Chondrocyte (in vitro differentiated cells): Measurements from ENCODE around the gene TNF. TPM values are rescaled to one million over a fixed set of nuclear protein-coding genes. Genes with fewer than 3 reads are reported as not detected.

Source experiments
- DNase-seq: peaks from one replicate; pipeline ENCODE4 v3.0.0; 2021; ENCODE audit warnings: mixed read lengths, low spot score
- H3K27ac Mint-ChIP-seq: one replicate; pipeline ENCODE4 v1.8.0; 2021; ENCODE audit warnings: mild to moderate bottlenecking, moderate library complexity, mixed read lengths; ENCODE audit not compliant: unreplicated experiment
- H3K27me3 Mint-ChIP-seq: 2 replicates; pipeline ENCODE4 v1.8.0; 2021; ENCODE audit warnings: low read depth, mixed read lengths
- H3K36me3 Mint-ChIP-seq: 2 replicates; pipeline ENCODE4 v1.8.0; 2021; ENCODE audit warnings: low read depth, mixed read lengths
- H3K4me1 Mint-ChIP-seq: 2 replicates; pipeline ENCODE4 v1.8.0; 2021; ENCODE audit warnings: low read depth, mild to moderate bottlenecking, mixed read lengths
- H3K4me3 Mint-ChIP-seq: one replicate; pipeline ENCODE4 v1.8.0; 2021; ENCODE audit warnings: mild to moderate bottlenecking, moderate library complexity, mixed read lengths; ENCODE audit not compliant: unreplicated experiment
- H3K9me3 Mint-ChIP-seq: 2 replicates; pipeline ENCODE4 v1.8.0; 2021; ENCODE audit warnings: low read depth, mixed read lengths
- total RNA-seq: library from RNA; stranded (reverse); gene quantifications from 3 replicates; pipeline ENCODE4 v1.2.1, GENCODE V29; 2021
- TF ChIP-seq, protein P1 (sequence below): fragments of 200-600 bp; sonication (generic); IDR thresholded peaks from 2 replicates; pipeline ENCODE4 v1.5.0; 2021; ENCODE audit warnings: antibody characterized with exemption, mild to moderate bottlenecking, moderate library complexity

The TNF gene
- total RNA-seq, 1 donor from 2014 or later = not detected

DNA sequence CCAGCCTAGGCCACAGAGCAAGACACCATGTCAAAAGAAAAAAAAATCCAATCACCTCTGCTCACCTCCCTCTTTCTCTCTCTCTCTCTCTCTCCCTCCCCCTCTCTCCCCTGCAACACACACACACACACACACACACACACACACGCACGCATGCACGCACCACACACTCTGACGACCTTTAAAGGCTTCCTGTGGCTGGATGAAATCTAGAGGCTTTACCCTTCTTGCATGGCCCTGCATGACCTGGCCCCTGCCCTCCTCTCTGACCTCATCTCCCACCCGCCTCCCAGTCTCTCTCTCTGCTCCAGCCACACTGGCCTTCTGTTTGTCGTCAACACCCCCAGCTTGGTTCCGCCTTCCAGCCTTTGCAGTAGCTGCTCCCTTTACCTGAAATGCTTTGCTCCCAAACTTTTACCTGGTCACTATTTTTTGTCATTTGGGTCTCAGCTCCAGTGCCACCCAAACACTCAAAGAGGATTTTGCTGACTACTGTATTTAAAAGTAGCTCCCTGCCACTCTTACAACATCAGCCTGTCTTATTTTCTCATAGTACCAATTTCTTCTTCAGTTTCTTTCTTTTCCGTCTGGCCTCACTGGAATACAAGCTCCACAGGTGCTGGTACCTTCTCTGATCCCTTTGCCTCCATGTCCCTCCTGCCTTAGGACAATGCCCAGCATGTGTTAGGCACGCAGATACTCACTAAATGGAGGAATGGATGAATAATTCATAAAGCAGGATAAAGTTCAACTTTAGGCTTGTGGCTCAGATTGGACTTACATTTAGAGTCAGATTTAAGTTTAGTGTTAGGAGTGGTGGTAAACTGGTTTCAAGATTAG, 7.6 kb upstream of the TNF start:
- peak; percentile 75 for DNase-seq
- Mint-ChIP-seq H3K36me3 (no peaks in the 10 kb centered on the region), H3K27ac (no peak overlapping the region), H3K9me3 (no peaks in the 10 kb centered on the region), H3K27me3 (peaks cover 2% of the 10 kb centered on the region), H3K4me1 (peaks cover 5% of the 10 kb centered on the region), H3K4me3 (no peak overlapping the region)
- TF ChIP-seq, protein P1, sequence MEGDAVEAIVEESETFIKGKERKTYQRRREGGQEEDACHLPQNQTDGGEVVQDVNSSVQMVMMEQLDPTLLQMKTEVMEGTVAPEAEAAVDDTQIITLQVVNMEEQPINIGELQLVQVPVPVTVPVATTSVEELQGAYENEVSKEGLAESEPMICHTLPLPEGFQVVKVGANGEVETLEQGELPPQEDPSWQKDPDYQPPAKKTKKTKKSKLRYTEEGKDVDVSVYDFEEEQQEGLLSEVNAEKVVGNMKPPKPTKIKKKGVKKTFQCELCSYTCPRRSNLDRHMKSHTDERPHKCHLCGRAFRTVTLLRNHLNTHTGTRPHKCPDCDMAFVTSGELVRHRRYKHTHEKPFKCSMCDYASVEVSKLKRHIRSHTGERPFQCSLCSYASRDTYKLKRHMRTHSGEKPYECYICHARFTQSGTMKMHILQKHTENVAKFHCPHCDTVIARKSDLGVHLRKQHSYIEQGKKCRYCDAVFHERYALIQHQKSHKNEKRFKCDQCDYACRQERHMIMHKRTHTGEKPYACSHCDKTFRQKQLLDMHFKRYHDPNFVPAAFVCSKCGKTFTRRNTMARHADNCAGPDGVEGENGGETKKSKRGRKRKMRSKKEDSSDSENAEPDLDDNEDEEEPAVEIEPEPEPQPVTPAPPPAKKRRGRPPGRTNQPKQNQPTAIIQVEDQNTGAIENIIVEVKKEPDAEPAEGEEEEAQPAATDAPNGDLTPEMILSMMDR = no peak

DNA sequence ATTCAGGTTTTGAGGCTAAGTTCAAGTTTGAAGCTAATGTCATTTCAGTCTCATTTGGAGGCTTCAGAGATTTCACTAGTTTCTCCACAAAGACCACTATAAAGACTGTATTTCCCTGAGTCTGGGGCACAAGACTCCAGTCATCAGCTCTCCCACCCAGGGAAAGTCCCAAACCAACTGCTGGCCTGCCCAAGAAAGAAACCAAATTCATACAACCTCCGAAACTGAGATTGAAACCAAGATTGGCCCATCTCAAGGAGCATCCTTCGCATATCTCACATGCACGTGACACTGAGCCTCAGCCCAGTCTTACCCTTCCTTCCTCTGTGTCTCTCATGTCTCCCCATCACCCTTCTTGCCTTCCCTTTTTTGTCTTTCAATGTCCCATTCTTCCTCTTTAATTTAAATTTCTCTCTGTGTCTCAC, 6.8 kb upstream of the TNF start:
- no peak for DNase-seq
- H3K9me3 Mint-ChIP-seq = no peaks in the 10 kb centered on the region
- no peaks in the 10 kb centered on the region for H3K4me1 Mint-ChIP-seq
- H3K27ac Mint-ChIP-seq = no peak overlapping the region
- peaks cover 2% of the 10 kb centered on the region for H3K27me3 Mint-ChIP-seq
- H3K4me3 Mint-ChIP-seq = no peak overlapping the region
- H3K36me3 Mint-ChIP-seq = no peaks in the 10 kb centered on the region
- TF ChIP-seq, protein P1 = no peak

DNA sequence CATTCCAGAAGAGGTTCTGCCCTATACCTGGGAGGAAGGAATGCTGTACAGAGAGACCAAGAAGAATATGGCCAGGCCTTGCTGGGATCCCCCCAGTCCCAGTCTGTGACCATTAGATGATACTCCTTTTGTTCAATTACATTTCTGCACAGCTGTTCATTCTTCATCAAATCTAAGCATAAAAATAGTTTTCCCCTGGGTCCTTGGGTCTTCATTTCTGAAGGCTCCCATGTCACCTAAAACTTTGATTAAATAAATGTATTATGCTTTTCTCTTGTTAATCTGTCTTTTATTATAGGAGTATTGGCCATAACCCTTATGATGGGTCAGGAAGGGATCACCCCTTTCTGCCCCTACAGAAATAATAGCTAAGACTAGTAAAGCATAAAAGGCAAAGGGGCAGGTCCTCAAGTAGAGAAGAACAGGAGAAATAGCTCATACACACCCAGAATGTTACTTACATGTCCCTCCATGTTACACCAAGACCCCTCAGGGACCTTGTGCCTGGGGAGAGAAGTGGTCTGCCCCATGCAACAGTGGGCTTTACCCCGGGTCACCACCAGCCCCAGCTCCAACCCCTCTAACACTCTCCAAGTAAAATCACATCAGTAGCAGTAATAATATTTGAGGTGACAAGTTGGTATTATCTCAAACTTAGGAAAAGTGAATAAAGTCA, 5.4 kb upstream of the TNF start:
- Mint-ChIP-seq H3K9me3 (no peaks in the 10 kb centered on the region), H3K36me3 (no peaks in the 10 kb centered on the region), H3K4me1 (no peaks in the 10 kb centered on the region), H3K27ac (no peak overlapping the region), H3K27me3 (peaks cover 2% of the 10 kb centered on the region), H3K4me3 (no peak overlapping the region)
- no peak for DNase-seq
- TF ChIP-seq, protein P1 = no peak

DNA sequence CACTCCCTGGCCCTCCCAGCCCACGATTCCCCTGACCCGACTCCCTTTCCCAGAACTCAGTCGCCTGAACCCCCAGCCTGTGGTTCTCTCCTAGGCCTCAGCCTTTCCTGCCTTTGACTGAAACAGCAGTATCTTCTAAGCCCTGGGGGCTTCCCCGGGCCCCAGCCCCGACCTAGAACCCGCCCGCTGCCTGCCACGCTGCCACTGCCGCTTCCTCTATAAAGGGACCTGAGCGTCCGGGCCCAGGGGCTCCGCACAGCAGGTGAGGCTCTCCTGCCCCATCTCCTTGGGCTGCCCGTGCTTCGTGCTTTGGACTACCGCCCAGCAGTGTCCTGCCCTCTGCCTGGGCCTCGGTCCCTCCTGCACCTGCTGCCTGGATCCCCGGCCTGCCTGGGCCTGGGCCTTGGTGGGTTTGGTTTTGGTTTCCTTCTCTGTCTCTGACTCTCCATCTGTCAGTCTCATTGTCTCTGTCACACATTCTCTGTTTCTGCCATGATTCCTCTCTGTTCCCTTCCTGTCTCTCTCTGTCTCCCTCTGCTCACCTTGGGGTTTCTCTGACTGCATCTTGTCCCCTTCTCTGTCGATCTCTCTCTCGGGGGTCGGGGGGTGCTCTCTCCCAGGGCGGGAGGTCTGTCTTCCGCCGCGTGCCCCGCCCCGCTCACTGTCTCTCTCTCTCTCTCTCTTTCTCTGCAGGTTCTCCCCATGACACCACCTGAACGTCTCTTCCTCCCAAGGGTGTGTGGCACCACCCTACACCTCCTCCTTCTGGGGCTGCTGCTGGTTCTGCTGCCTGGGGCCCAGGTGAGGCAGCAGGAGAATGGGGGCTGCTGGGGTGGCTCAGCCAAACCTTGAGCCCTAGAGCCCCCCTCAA, 3.1 kb upstream of the TNF start, which contains the start of gene LTA:
Gene LTA (plus strand): TSS at position 249 of the 871 bp plus-strand sequence. CDS start 454 bp downstream, at position 703.
- DNase-seq = no peak
- Mint-ChIP-seq H3K27me3 (peaks cover 2% of the 10 kb centered on the region), H3K4me1 (no peaks in the 10 kb centered on the region), H3K4me3 (no peak within 1 kb of the TSS), H3K36me3 (no peaks in the 10 kb centered on the region), H3K27ac (peak within 1 kb of the TSS; percentile 20), H3K9me3 (no peaks in the 10 kb centered on the region)
- TF ChIP-seq, protein P1 = no peak
